Measurements from ENCODE around the gene RNU2-1. TPM values are rescaled to one million over a fixed set of nuclear protein-coding genes. Genes with fewer than 3 reads are reported as not detected.

The RNU2-1 gene
- total and polyA plus RNA-seq, 2 of the 13 experiments (the other 11 are each of a cell fraction or from before 2014, with no cell fraction given), result not detected

GRCh38 chr17:43219001-43219400, 14.8 kb downstream of the RNU2-1 start (continued):
- TF ChIP-seq TARDBP (CRISPR knock-in tag; IDR thresholded peaks at IDR 0.05) (no peak), ZNF720 (CRISPR knock-in tag; IDR thresholded peaks at IDR 0.05) (no peak), PREB (CRISPR knock-in tag; IDR thresholded peaks at IDR 0.05) (no peak)

DNA sequence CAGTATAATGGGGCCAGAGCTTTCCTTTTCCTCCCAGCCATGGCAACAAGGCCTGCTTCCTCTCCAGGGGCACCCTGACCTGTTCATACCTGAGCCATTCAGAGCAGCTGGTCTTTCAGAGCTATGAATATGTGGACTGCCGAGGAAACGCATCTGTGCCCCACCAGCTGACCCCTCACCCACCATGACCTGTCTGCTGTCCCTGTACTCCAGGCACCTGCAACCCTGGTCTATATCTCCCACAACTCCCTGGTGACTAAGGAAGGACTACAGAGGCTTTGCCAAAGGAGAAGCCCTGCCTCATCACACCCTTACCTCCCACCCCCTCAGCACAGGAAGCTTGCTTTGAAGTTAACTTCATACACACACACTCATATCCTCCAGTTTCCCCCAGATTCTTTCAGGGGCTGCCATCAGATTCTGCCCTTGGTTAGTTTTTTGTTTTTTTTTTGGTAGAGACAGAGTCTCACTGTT, 16.1 kb downstream of the RNU2-1 start:
- Histone ChIP-seq H3K4me3 (replicated peaks in 1 of 3; ENCODE audit: insufficient read depth in 1 of 3, low read depth in 2 of 3, low read length in 3 of 3) (no peak overlapping the region), H3K9ac (ENCODE audit: insufficient read depth, low read depth, low read length) (peak overlapping the region; percentile 67), H4K20me1 (ENCODE audit: insufficient read depth, low read length) (no peaks in the 10 kb centered on the region), H2AFZ (ENCODE audit: low read length) (no peak overlapping the region), H3K27me3 (ENCODE audit: control insufficient read depth in 1 of 2, insufficient read depth in 2 of 2, low read length in 2 of 2) (no peaks in the 10 kb centered on the region), H3K4me2 (ENCODE audit: low read depth, low read length) (peak overlapping the region; percentile 40), H3K4me1 (ENCODE audit: insufficient read depth, low read length) (peaks cover 70% of the 10 kb centered on the region), H3K79me2 (ENCODE audit: insufficient read depth, low read length) (peaks cover 14% of the 10 kb centered on the region), H3K9me3 (ENCODE audit: low read length) (no peaks in the 10 kb centered on the region), H3K36me3 (replicated peaks in 1 of 2; ENCODE audit: control insufficient read depth in 1 of 2, insufficient read depth in 2 of 2, low read length in 2 of 2) (peaks cover 11 to 44% of the 10 kb centered on the region in 2 experiments), H3K27ac (ENCODE audit: extremely low read length, insufficient read depth, low read length) (peak overlapping the region; percentile 94)
- BruUV-seq (replicated peaks), result no TSS peak
- no peak for DNase-seq (ENCODE audit: low spot score)
- ChIA-PET POLR2A (interaction anchor here (0.7 to 7.6 kb wide), 21 partner anchors 8 to 219 kb away, joined by 3 to 177 read pairs (median 11); partner anchors contain the start of genes NBR1, RPL27 and VAT1), CTCF (ENCODE audit: low intra/inter-chr PET ratio, low total read pairs) (no interaction called here)
- ATAC-seq, result peak; percentile 3; the same call in 2 of the 3 replicates
- in situ Hi-C loops (cut with HindIII; ENCODE audit: extremely low pct_ligation_motif_present, low pct_unique_long_range_greater_than_20kb), result no loop called here
- 92% methylated on average over 2 of the region's 2 CpGs for WGBS (ENCODE audit: low lambda C conversion rate)
- FAIRE-seq, result no peak
- intact Hi-C loops (cut with micrococcal nuclease; ENCODE audit: unreplicated experiment), result loop anchor here (2.0 kb wide), 1 partner anchor 47 kb away; the partner anchor contains the start of gene NBR1
- TF ChIP-seq HDAC2 (CRISPR knock-in tag; IDR thresholded peaks at IDR 0.05) (no peak), FOXO4 (CRISPR knock-in tag; conservative IDR thresholded peaks at IDR 0.05) (0 out of 2 replicates have a peak, but pooled peaks have one; percentile 8), HNF1A (IDR thresholded peaks at IDR 0.05; ENCODE audit: low read depth) (no peak), HNF1A (CRISPR knock-in tag; IDR thresholded peaks at IDR 0.05; ENCODE audit: borderline replicate concordance) (no peak), CEBPG (CRISPR knock-in tag; IDR thresholded peaks at IDR 0.05) (no peak), ELF4 (CRISPR knock-in tag; IDR thresholded peaks at IDR 0.05; ENCODE audit: borderline replicate concordance) (no peak; the same call in 1 of the 2 replicates), FOXK1 (CRISPR knock-in tag; IDR thresholded peaks at IDR 0.05; ENCODE audit: borderline replicate concordance, low read depth) (no peak), ARID2 (CRISPR knock-in tag; IDR thresholded peaks at IDR 0.05; ENCODE audit: borderline replicate concordance) (no peak), YY1 (IDR thresholded peaks at IDR 0.05; ENCODE audit: insufficient read depth, insufficient replicate concordance, low read depth, low read length) (no peak), POLR2A (IDR thresholded peaks at IDR 0.05; ENCODE audit: insufficient read depth in 1 of 2, low read depth in 2 of 2, low read length in 2 of 2) (no peak; a peak in 1 of 4 replicates)
- TF ChIP-seq, protein P1, sequence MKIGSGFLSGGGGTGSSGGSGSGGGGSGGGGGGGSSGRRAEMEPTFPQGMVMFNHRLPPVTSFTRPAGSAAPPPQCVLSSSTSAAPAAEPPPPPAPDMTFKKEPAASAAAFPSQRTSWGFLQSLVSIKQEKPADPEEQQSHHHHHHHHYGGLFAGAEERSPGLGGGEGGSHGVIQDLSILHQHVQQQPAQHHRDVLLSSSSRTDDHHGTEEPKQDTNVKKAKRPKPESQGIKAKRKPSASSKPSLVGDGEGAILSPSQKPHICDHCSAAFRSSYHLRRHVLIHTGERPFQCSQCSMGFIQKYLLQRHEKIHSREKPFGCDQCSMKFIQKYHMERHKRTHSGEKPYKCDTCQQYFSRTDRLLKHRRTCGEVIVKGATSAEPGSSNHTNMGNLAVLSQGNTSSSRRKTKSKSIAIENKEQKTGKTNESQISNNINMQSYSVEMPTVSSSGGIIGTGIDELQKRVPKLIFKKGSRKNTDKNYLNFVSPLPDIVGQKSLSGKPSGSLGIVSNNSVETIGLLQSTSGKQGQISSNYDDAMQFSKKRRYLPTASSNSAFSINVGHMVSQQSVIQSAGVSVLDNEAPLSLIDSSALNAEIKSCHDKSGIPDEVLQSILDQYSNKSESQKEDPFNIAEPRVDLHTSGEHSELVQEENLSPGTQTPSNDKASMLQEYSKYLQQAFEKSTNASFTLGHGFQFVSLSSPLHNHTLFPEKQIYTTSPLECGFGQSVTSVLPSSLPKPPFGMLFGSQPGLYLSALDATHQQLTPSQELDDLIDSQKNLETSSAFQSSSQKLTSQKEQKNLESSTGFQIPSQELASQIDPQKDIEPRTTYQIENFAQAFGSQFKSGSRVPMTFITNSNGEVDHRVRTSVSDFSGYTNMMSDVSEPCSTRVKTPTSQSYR (CRISPR knock-in tag; IDR thresholded peaks at IDR 0.05; ENCODE audit: borderline replicate concordance), result no peak
